GM23338 (cell line): ENCODE results near the gene LRMDA. TPM values are rescaled to one million over a fixed set of nuclear protein-coding genes. Genes with fewer than 3 reads are reported as not detected.

Experiments
- ATAC-seq: fragments of 200-7000 bp; cut with Tn5 transposase; 3 replicates; pipeline ENCODE4 v1.9.1; 2020
- DNase-seq: peaks from one replicate; pipeline ENCODE4 v3.0.0-alpha.2; 2015; ENCODE audit warnings: low spot score
- H2AFZ ChIP-seq: fragments of 200-600 bp; sonication (generic); 2 replicates; pipeline ENCODE4 v1.8.0; 2016; ENCODE audit warnings: antibody characterized with exemption, mild to moderate bottlenecking, moderate library complexity
- H3F3A ChIP-seq: fragments of 200-600 bp; sonication (generic); replicated peaks from 2 replicates; pipeline ENCODE4 v1.8.0; 2017; ENCODE audit warnings: antibody characterized with exemption, mixed run types, low read depth
- H3K27ac ChIP-seq: fragments of 200-600 bp; sonication (generic); 2 replicates; pipeline ENCODE4 v1.6.1; 2016; ENCODE audit warnings: low read depth
- H3K27me3 ChIP-seq: fragments of 200-600 bp; sonication (generic); 2 replicates; pipeline ENCODE4 v1.8.0; 2016; ENCODE audit warnings: mild to moderate bottlenecking, mixed run types, moderate library complexity; ENCODE audit not compliant: insufficient read depth
- H3K36me3 ChIP-seq: fragments of 200-600 bp; sonication (generic); 2 replicates; pipeline ENCODE4 v1.8.0; 2016; ENCODE audit warnings: mild to moderate bottlenecking; ENCODE audit not compliant: insufficient read depth
- H3K4me1 ChIP-seq: fragments of 200-600 bp; sonication (generic); 2 replicates; pipeline ENCODE4 v1.8.0; 2016; ENCODE audit warnings: mild to moderate bottlenecking, moderate library complexity; ENCODE audit not compliant: insufficient read depth
- H3K4me2 ChIP-seq: fragments of 200-600 bp; sonication (generic); 2 replicates; pipeline ENCODE4 v1.7.1; 2017; ENCODE audit warnings: mixed run types
- H3K4me3 ChIP-seq: fragments of 200-600 bp; sonication (generic); 2 replicates; pipeline ENCODE4 v1.6.1; 2016; ENCODE audit warnings: mixed run types
- H3K79me2 ChIP-seq: fragments of 200-600 bp; sonication (generic); replicated peaks from 2 replicates; pipeline ENCODE4 v1.8.0; 2017; ENCODE audit warnings: mild to moderate bottlenecking; ENCODE audit not compliant: insufficient read depth
- H3K9me2 ChIP-seq: fragments of 200-600 bp; sonication (generic); 2 replicates; pipeline ENCODE4 v1.8.0; 2017; ENCODE audit not compliant: insufficient read depth
- H4K20me1 ChIP-seq: fragments of 200-600 bp; sonication (generic); replicated peaks from 2 replicates; pipeline ENCODE4 v1.8.0; 2017; ENCODE audit warnings: mild to moderate bottlenecking; ENCODE audit not compliant: insufficient read depth
- H3K27ac Mint-ChIP-seq: 2 replicates; pipeline ENCODE4 v1.8.0; 2020; ENCODE audit warnings: inconsistent platforms, mild to moderate bottlenecking, moderate library complexity, mixed read lengths
- H3K27me3 Mint-ChIP-seq: 3 replicates; pipeline ENCODE4 v1.8.0; 2022; ENCODE audit warnings: low read depth, mild to moderate bottlenecking, moderate library complexity, mixed read lengths, inconsistent platforms; ENCODE audit not compliant: insufficient read depth, poor library complexity
- H3K36me3 Mint-ChIP-seq: 3 replicates; pipeline ENCODE4 v1.8.0; 2021; ENCODE audit warnings: low read depth, mild to moderate bottlenecking, inconsistent platforms, moderate library complexity, mixed read lengths
- H3K4me1 Mint-ChIP-seq: 3 replicates; pipeline ENCODE4 v1.8.0; 2020; ENCODE audit warnings: mild to moderate bottlenecking, inconsistent platforms, mixed read lengths
- H3K4me3 Mint-ChIP-seq: 3 replicates; pipeline ENCODE4 v1.8.0; 2021; ENCODE audit warnings: moderate library complexity, mild to moderate bottlenecking, inconsistent platforms, mixed read lengths
- H3K9me3 Mint-ChIP-seq: 3 replicates; pipeline ENCODE4 v1.8.0; 2020; ENCODE audit warnings: moderate library complexity, mild to moderate bottlenecking, inconsistent platforms, mixed read lengths
- ETS1 ChIP-seq: IDR thresholded peaks from 2 replicates; pipeline ENCODE4 v1.6.1; 2016; ENCODE audit warnings: antibody characterized with exemption
- EZH2 ChIP-seq: fragments of 200-600 bp; sonication (generic); IDR thresholded peaks from one replicate; pipeline ENCODE4 v1.8.0; 2017; ENCODE audit warnings: antibody characterized with exemption, mild to moderate bottlenecking, low read depth; ENCODE audit not compliant: unreplicated experiment
- EZH2phosphoT487 ChIP-seq: fragments of 200-600 bp; sonication (generic); IDR thresholded peaks from one replicate; pipeline ENCODE4 v1.8.1; 2018; ENCODE audit warnings: antibody characterized with exemption; ENCODE audit not compliant: unreplicated experiment
- JUNB ChIP-seq: IDR thresholded peaks from one replicate; pipeline ENCODE4 v1.6.1; 2016; ENCODE audit warnings: antibody characterized with exemption; ENCODE audit not compliant: unreplicated experiment
- NANOG ChIP-seq: IDR thresholded peaks from 2 replicates; pipeline ENCODE4 v1.6.1; 2016; ENCODE audit warnings: antibody characterized with exemption, borderline replicate concordance
- STAT1 ChIP-seq: IDR thresholded peaks from one replicate; pipeline ENCODE4 v1.6.1; 2016; ENCODE audit warnings: antibody characterized with exemption; ENCODE audit not compliant: unreplicated experiment
- ZNF331 ChIP-seq: fragments of 250-450 bp; sonication (Bioruptor Pico); IDR thresholded peaks from 2 replicates; pipeline ENCODE4 v1.5.0; 2020; ENCODE audit warnings: low read depth, mild to moderate bottlenecking, moderate library complexity
- ZNF462 ChIP-seq: fragments of 250-450 bp; sonication (Bioruptor Pico); IDR thresholded peaks from 2 replicates; pipeline ENCODE4 v1.5.0; 2020; ENCODE audit warnings: mild to moderate bottlenecking, moderate library complexity
- polyA plus RNA-seq: library from polyadenylated mRNA; unstranded; fragments of >200 nt; fragmentation: Nextera tagmentation; extraction: Ambion mirVana; gene quantifications from 2 replicates; pipeline ENCODE4 v1.2.1, GENCODE V29; 2016
- total RNA-seq: library from RNA; depleted of rRNA; stranded (reverse); fragments of >200 nt; shearing (Covaris generic); gene quantifications from 2 replicates; pipeline ENCODE4 v1.2.3, GENCODE V29; 2014

LRMDA gene
- total and polyA plus RNA-seq, 2 experiments from 2014 or later = 0.90 to 1.8 TPM

GRCh38 chr10:76067447-76067846, 636.0 kb downstream of the LRMDA start (continued):
- TF ChIP-seq ZNF462 (no peak), EZH2phosphoT487 (no peak)

- no peaks in the 10 kb centered on the region for H3K4me1 ChIP-seq
- no peaks in the 10 kb centered on the region for H3F3A ChIP-seq
- H3K4me3 ChIP-seq = no peak overlapping the region
- H3K79me2 ChIP-seq = no peaks in the 10 kb centered on the region
- no peak overlapping the region for H3K4me2 ChIP-seq
- H2AFZ ChIP-seq = no peak overlapping the region
- Mint-ChIP-seq H3K9me3 (peaks cover 47% of the 10 kb centered on the region), H3K36me3 (peaks cover 42% of the 10 kb centered on the region), H3K27me3 (no peaks in the 10 kb centered on the region), H3K4me3 (no peak overlapping the region), H3K4me1 (no peaks in the 10 kb centered on the region; the same call in 2 of the 3 replicates), H3K27ac (no peak overlapping the region)
- peaks cover 6% of the 10 kb centered on the region; the same call in 1 of the 2 replicates for H3K9me2 ChIP-seq
- no peak overlapping the region for H3K27ac ChIP-seq
- H3K27me3 ChIP-seq = no peaks in the 10 kb centered on the region
- ATAC-seq = no peak
- DNase-seq = no peak
- no peaks in the 10 kb centered on the region for H4K20me1 ChIP-seq
- H3K36me3 ChIP-seq = no peaks in the 10 kb centered on the region; the same call in 1 of the 2 replicates
- no peak for TF ChIP-seq EZH2phosphoT487
- no peak for TF ChIP-seq ETS1
- TF ChIP-seq ZNF462 = no peak
- TF ChIP-seq JUNB = no peak
- TF ChIP-seq ZNF331 (CRISPR knock-in tag) = no peak
- no peak for TF ChIP-seq NANOG
- no peak for TF ChIP-seq EZH2
- TF ChIP-seq STAT1 = no peak
These were observed 637.4 kb downstream of the LRMDA start for GRCh38 chr10:76068856-76069255.
